ENCODE measurements around the gene INTS7. TPM values are rescaled to one million over a fixed set of nuclear protein-coding genes. Genes with fewer than 3 reads are reported as not detected.
"Not testable (repeated sequence)": the region's sequence is repeated elsewhere in the genome, so short reads cannot be mapped to it uniquely, and the experiment has no call there.

INTS7 gene
- total and polyA plus RNA-seq, 8 donors, result 3.1 to 10.1 (median 4.7) TPM

- no peak for FAIRE-seq
- intact Hi-C loops (cut with DNase I), result no loop called here
- 89 to 98% methylated on average over 4 of the region's 4 CpGs for WGBS, 2 donors
These were observed 28.2 kb downstream of the INTS7 start for GRCh38 chr1:212007178-212007577.

GRCh38 chr1:212004895-212005608 lies 30.3 kb downstream of the INTS7 start:
- no peak overlapping the region for H3K27ac ChIP-seq
- FAIRE-seq (no peak), ATAC-seq (no peak), DNase-seq (no peak)
- intact Hi-C loops (cut with DNase I), result no loop called here
- WGBS, 2 donors, result 84 to 95% methylated on average over 7 of the region's 7 CpGs
- H3K36me3 ChIP-seq, result no peaks in the 10 kb centered on the region
- H3K4me1 ChIP-seq, result no peaks in the 10 kb centered on the region
- TF ChIP-seq CTCF (IDR thresholded peaks at IDR 0.05), result no peak
- no peak overlapping the region for H3K4me3 ChIP-seq
- H3K9me3 ChIP-seq, result no peaks in the 10 kb centered on the region
- no peaks in the 10 kb centered on the region for H3K27me3 ChIP-seq

More at GRCh38 chr1:212007178-212007577, 28.2 kb downstream of the INTS7 start:
- TF ChIP-seq CTCF (IDR thresholded peaks at IDR 0.05), result no peak
- Histone ChIP-seq H3K27me3 (no peaks in the 10 kb centered on the region), H3K4me3 (no peak overlapping the region), H3K27ac (no peak overlapping the region), H3K36me3 (no peaks in the 10 kb centered on the region), H3K9me3 (no peaks in the 10 kb centered on the region), H3K4me1 (no peaks in the 10 kb centered on the region)
- DNase-seq (no peak), ATAC-seq (no peak)

DNA sequence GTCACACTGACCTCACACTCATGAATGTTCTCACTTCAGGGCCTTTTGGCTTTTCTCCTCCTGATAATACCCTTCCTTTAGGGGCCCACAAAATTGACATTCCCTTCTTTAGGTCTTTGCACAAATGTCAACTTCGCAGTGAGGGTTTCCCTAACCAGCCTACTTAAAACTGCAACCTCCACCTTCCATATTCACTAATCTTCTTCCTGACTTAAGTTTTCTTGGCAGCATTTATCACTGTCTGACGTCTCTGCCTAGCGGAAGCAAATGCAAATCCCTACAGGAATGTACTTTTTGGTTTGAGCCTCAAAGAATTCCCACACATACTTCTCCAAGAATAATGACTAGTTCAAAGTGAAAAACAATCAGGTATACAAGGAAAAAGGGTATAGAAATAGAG lies 32.8 kb downstream of the INTS7 start:
- DNase-seq, result no peak
- no peaks in the 10 kb centered on the region for H3K27me3 ChIP-seq
- no peaks in the 10 kb centered on the region for H3K36me3 ChIP-seq
- no peaks in the 10 kb centered on the region for H3K9me3 ChIP-seq
- H3K4me3 ChIP-seq, result no peak overlapping the region
- intact Hi-C loops (cut with DNase I), result no loop called here
- no peak for FAIRE-seq
- H3K4me1 ChIP-seq, result no peaks in the 10 kb centered on the region
- H3K27ac ChIP-seq, result no peak overlapping the region
- ATAC-seq, result no peak
- 88 to 92% methylated on average over 3 of the region's 3 CpGs for WGBS, 2 donors
- no peak for TF ChIP-seq CTCF (IDR thresholded peaks at IDR 0.05)

DNA sequence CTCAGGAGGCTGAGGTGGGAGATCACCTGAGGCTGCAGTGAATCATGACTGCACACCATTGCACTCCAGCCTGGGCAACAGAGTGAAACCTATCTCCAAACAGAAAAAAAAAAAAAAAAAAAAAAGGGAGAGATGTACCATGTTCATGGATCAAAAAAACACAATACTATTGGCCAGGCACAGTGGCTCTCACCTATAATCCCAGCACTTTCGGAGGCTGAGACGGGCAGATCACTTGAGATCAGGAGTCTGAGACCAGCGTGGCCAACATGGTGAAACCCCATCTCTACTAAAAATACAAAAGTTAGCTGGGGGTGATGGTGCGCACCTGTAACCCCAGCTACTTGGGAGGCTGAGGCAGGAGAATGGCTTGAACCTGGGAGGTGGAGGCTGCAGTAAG lies 37.9 kb downstream of the INTS7 start:
- H3K27ac ChIP-seq; ATAC-seq; H3K36me3 ChIP-seq; FAIRE-seq; H3K9me3 ChIP-seq; H3K4me3 ChIP-seq; H3K27me3 ChIP-seq; DNase-seq; intact Hi-C loops (cut with DNase I); H3K4me1 ChIP-seq: not testable (repeated sequence)
- 98% methylated on average over 4 of the region's 4 CpGs for WGBS, 2 donors

DNA sequence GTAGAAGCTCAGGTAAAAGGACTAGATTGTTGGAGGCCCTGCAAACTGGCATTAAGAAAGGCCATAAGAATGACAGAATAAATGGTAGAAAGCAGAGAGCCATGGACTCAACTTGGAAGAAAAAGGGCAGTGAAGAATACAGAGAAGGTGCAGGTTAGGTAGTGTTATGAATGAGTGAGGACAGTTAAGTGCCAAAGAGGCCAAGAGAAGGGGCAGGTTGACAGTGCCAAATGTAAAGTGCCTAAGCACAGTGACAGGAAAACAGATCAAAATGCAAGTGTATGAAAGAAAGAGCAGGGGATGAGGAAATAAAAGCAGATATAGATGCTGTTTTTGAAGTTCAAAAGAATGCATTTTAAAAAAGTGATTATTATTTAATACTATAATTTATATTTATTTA lies 43.7 kb downstream of the INTS7 start:
- H3K27ac ChIP-seq, result no peak overlapping the region
- intact Hi-C loops (cut with DNase I), result no loop called here
- H3K9me3 ChIP-seq, result no peaks in the 10 kb centered on the region
- H3K4me1 ChIP-seq, result no peaks in the 10 kb centered on the region
- DNase-seq (no peak), ATAC-seq (no peak), FAIRE-seq (no peak)
- no peaks in the 10 kb centered on the region for H3K27me3 ChIP-seq
- TF ChIP-seq CTCF (IDR thresholded peaks at IDR 0.05), result no peak
- H3K4me3 ChIP-seq, result no peak overlapping the region
- H3K36me3 ChIP-seq, result no peaks in the 10 kb centered on the region

Measured in pancreas (tissue), 10 donors.